ENCODE data around the gene NEK6.

- TF ChIP-seq, protein P1, sequence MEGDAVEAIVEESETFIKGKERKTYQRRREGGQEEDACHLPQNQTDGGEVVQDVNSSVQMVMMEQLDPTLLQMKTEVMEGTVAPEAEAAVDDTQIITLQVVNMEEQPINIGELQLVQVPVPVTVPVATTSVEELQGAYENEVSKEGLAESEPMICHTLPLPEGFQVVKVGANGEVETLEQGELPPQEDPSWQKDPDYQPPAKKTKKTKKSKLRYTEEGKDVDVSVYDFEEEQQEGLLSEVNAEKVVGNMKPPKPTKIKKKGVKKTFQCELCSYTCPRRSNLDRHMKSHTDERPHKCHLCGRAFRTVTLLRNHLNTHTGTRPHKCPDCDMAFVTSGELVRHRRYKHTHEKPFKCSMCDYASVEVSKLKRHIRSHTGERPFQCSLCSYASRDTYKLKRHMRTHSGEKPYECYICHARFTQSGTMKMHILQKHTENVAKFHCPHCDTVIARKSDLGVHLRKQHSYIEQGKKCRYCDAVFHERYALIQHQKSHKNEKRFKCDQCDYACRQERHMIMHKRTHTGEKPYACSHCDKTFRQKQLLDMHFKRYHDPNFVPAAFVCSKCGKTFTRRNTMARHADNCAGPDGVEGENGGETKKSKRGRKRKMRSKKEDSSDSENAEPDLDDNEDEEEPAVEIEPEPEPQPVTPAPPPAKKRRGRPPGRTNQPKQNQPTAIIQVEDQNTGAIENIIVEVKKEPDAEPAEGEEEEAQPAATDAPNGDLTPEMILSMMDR (IDR thresholded peaks at IDR 0.05) = no peak
- TF ChIP-seq POLR2A (IDR thresholded peaks at IDR 0.05) = no peak
Observed at GRCh38 chr9:124326378-124326777, 68.6 kb downstream of the NEK6 start.

Data from testis (tissue), 2 donors.